K562 (cell line): ENCODE results near the gene PRPSAP2. TPM values are rescaled to one million over a fixed set of nuclear protein-coding genes. Genes with fewer than 3 reads are reported as not detected.

Experiments used
- ATAC-seq: fragments of 200-7000 bp; cut with Tn5 transposase; 3 replicates; pipeline ENCODE4 v1.9.1; 2020; ENCODE audit warnings: moderate library complexity
- BruUV-seq: library from RNA; stranded (reverse); fragments of 400-500 nt; replicated peaks from 2 replicates; lab custom pipeline; 2021; lab: Mats Ljungman, UMichigan
- CTCF ChIA-PET: fragments of 300-600 bp; formaldehyde crosslinking; extraction: SDS; loops from one replicate; lab custom pipeline; 2021; ENCODE audit warnings: low intra/inter-chr PET ratio; lab: Yijun Ruan, JAX
- POLR2A ChIA-PET: fragments of 300-600, 350-650 bp; sonication (Branson Sonifier 250); formaldehyde crosslinking; extraction: SDS; loops from one replicate; lab custom pipeline; 2021; ENCODE audit warnings: antibody characterized with exemption, inconsistent platforms; lab: Yijun Ruan, JAX
- DNase-seq, 4 experiments: peaks; one replicate each; pipeline versions ENCODE4 v3.0.0 to v3.0.0-alpha.2; 2011 to 2018; ENCODE audit warnings: low spot score in 3 of 4, mixed read lengths in 3 of 4; ENCODE audit errors: extremely low read depth in 1 of 4
- FAIRE-seq: peaks from 2 replicates; lab custom pipeline; 2011; peaks lifted over from hg19 to GRCh38; lab: Jason Lieb, UNC
- H2AFZ ChIP-seq: 2 replicates; pipeline ENCODE4 v1.6.0; 2011; ENCODE audit warnings: low read depth, low read length, control low read depth, inconsistent platforms
- H3K27ac ChIP-seq: fragments of 200-600 bp; 3 replicates; pipeline ENCODE4 v1.8.0; 2011; ENCODE audit warnings: low read depth, mild to moderate bottlenecking, control low read depth, inconsistent platforms, low read length, moderate library complexity, mixed read lengths; ENCODE audit errors: extremely low read depth
- H3K27me3 ChIP-seq, 2 experiments: fragments of 300-600 bp in 1 of 2; 2 replicates in 1 of 2; 3 replicates in 1 of 2; pipeline versions ENCODE4 v1.6.0 to v1.8.0; 2011; ENCODE audit warnings: inconsistent platforms in 2 of 2, low read length in 2 of 2, mild to moderate bottlenecking in 1 of 2, mixed read lengths in 1 of 2, moderate library complexity in 1 of 2; ENCODE audit not compliant: control insufficient read depth in 2 of 2, insufficient read depth in 2 of 2
- H3K36me3 ChIP-seq: fragments of 300-600 bp; 3 replicates; pipeline ENCODE4 v1.8.0; 2011; ENCODE audit warnings: mild to moderate bottlenecking, low read length, inconsistent platforms; ENCODE audit not compliant: control insufficient read depth, insufficient read depth
- H3K4me1 ChIP-seq, 2 experiments: fragments of 200-600 bp in 1 of 2; replicated peaks in 1 of 2; 2 replicates in 1 of 2; 3 replicates in 1 of 2; pipeline versions ENCODE4 v1.5.1 to v1.8.0; 2011; ENCODE audit warnings: inconsistent platforms in 2 of 2, low read length in 2 of 2, mild to moderate bottlenecking in 1 of 2, mixed read lengths in 1 of 2, moderate library complexity in 1 of 2; ENCODE audit not compliant: control insufficient read depth in 2 of 2, insufficient read depth in 2 of 2
- H3K4me2 ChIP-seq: 2 replicates; pipeline ENCODE4 v1.6.1; 2011; ENCODE audit warnings: low read length, control low read depth, inconsistent platforms, mixed read lengths; ENCODE audit not compliant: insufficient read depth
- H3K4me3 ChIP-seq: fragments of 200-600 bp; sonication (generic), shearing (Covaris generic); 2 replicates; pipeline ENCODE4 v1.5.1; 2016; ENCODE audit warnings: control low read depth, inconsistent platforms
- H3K79me2 ChIP-seq: fragments of 200-600 bp; 3 replicates; pipeline ENCODE4 v1.8.0; 2011; ENCODE audit warnings: low read length, inconsistent platforms; ENCODE audit not compliant: control insufficient read depth, insufficient read depth
- H3K9ac ChIP-seq, 2 experiments: 2 replicates each; pipeline versions ENCODE4 v1.6.0 to v1.6.1; 2011; ENCODE audit warnings: low read depth in 2 of 2, low read length in 2 of 2, control low read depth in 1 of 2, inconsistent platforms in 1 of 2, mild to moderate bottlenecking in 1 of 2, mixed read lengths in 1 of 2; ENCODE audit not compliant: insufficient read depth in 1 of 2
- H3K9me1 ChIP-seq: one replicate; pipeline ENCODE4 v1.6.0; 2011; ENCODE audit warnings: inconsistent platforms, mild to moderate bottlenecking, low read length, moderate library complexity; ENCODE audit not compliant: control insufficient read depth, insufficient read depth
- H3K9me3 ChIP-seq: replicated peaks from 2 replicates; pipeline ENCODE4 v1.5.1; 2011; ENCODE audit warnings: low read depth, low read length, inconsistent platforms; ENCODE audit not compliant: control insufficient read depth, insufficient read depth
- H4K20me1 ChIP-seq: replicated peaks from 2 replicates; pipeline ENCODE4 v1.6.1; 2011; ENCODE audit warnings: low read length, inconsistent platforms, mixed read lengths; ENCODE audit not compliant: control insufficient read depth, insufficient read depth
- CBFB ChIP-seq: sonication (generic); formaldehyde crosslinking; IDR thresholded peaks from 2 replicates; pipeline ENCODE4 v1.4.0; 2020; ENCODE audit warnings: mild to moderate bottlenecking, missing genetic modification reagents
- CEBPB ChIP-seq: fragments of 450-650 bp; IDR thresholded peaks from 2 replicates; pipeline ENCODE4 v1.6.1; 2016; ENCODE audit warnings: missing genetic modification characterization, missing compliant biosample characterization
- EP300 ChIP-seq: IDR thresholded peaks from 2 replicates; pipeline ENCODE4 v1.6.1; 2012; ENCODE audit warnings: low read length, improper control_type of control experiment
- MEIS2 ChIP-seq: fragments of 450-650 bp; IDR thresholded peaks from 2 replicates; pipeline ENCODE4 v1.6.1; 2014; ENCODE audit warnings: mild to moderate bottlenecking; ENCODE audit not compliant: partially characterized antibody
- MTA3 ChIP-seq: fragments of 450-650 bp; formaldehyde crosslinking; IDR thresholded peaks from 2 replicates; pipeline ENCODE4 v1.6.1; 2017; ENCODE audit warnings: mild to moderate bottlenecking, borderline replicate concordance
- NFATC3 ChIP-seq: fragments of 450-650 bp; IDR thresholded peaks from 2 replicates; pipeline ENCODE4 v1.6.1; 2017; ENCODE audit warnings: mild to moderate bottlenecking
- POLR3G ChIP-seq: IDR thresholded peaks from 2 replicates; pipeline ENCODE4 v1.6.1; 2011; ENCODE audit not compliant: insufficient read length, insufficient replicate concordance; ENCODE audit errors: extremely low read depth
- ZFPM2 ChIP-seq: fragments of 250-450 bp; sonication (Bioruptor Pico); IDR thresholded peaks from 2 replicates; pipeline ENCODE4 v1.5.1; 2022; ENCODE audit warnings: mild to moderate bottlenecking
- ZNF174 ChIP-seq: fragments of 250-450 bp; sonication (Bioruptor Pico); IDR thresholded peaks from 2 replicates; pipeline ENCODE4 v1.4.0; 2020; ENCODE audit warnings: mild to moderate bottlenecking
- WGBS: fragments of 100-300 bp; shearing (Covaris generic); methylation state at CpG from one replicate; pipeline ENCODE4 v1.1.6; 2016; ENCODE audit warnings: low coverage, mixed read lengths; ENCODE audit not compliant: insufficient coverage; ENCODE audit errors: missing lambda C conversion rate; 5-methylcytosine and 5-hydroxymethylcytosine counted together
- in situ Hi-C: fragments of 300-500 bp; cut with MboI; formaldehyde crosslinking; loops from 4 replicates; pipeline ENCODE4 v1.15.0; 2018; ENCODE audit warnings: inconsistent platforms, mixed read lengths
- intact Hi-C: fragments of 100-400 bp; cut with micrococcal nuclease; formaldehyde crosslinking; loops from 2 replicates; pipeline ENCODE4 v1.14.2; 2022
- polyA plus RNA-seq, 8 experiments: library from polyadenylated mRNA; depleted of rRNA in 4 of 8; stranded (reverse) in 5 of 8; unstranded in 3 of 8; fragments of >200 nt; fragmentation: Nextera tagmentation in 2 of 8; fragmentation: Illumina TruSeq in 1 of 8; extraction: Ambion mirVana in 2 of 8; extraction: Trizol in 1 of 8; gene quantifications; 2 replicates each; pipeline versions ENCODE4 v1.2.1 to v1.2.3, GENCODE V29; 2011 to 2014; ENCODE audit warnings: inconsistent platforms in 1 of 8, missing spikeins in 1 of 8
- total RNA-seq, 7 experiments: library from RNA; depleted of rRNA in 6 of 7; stranded (reverse); fragments of >200 nt in 6 of 7; fragmentation: Illumina TruSeq in 2 of 7; extraction: Trizol in 2 of 7; gene quantifications; 2 replicates each; pipeline versions ENCODE4 v1.2.1 to v1.2.3, GENCODE V29; 2011 to 2021; ENCODE audit warnings: low replicate concordance in 1 of 7
- TF ChIP-seq, protein P1 (sequence below): fragments of 250-450 bp; sonication (Bioruptor Pico); IDR thresholded peaks from 2 replicates; pipeline ENCODE4 v1.5.1; 2021; ENCODE audit warnings: mild to moderate bottlenecking
- TF ChIP-seq, protein P2 (sequence below), 3 experiments: IDR thresholded peaks in 2 of 3; conservative IDR thresholded peaks in 1 of 3; 2 replicates each; pipeline ENCODE4 v1.5.1; 2011 to 2012; ENCODE audit warnings: low read length in 3 of 3, mild to moderate bottlenecking in 3 of 3, control low read depth in 2 of 3, improper control_type of control experiment in 1 of 3, inconsistent platforms in 1 of 3, low read depth in 1 of 3, mixed read lengths in 1 of 3, moderate library complexity in 1 of 3; ENCODE audit not compliant: insufficient read depth in 2 of 3

Gene PRPSAP2
- total and polyA plus RNA-seq, 9 of the 15 experiments (the other 6 are each of a cell fraction or from before 2014, with no cell fraction given): 15.5 to 56.7 (median 35.7) TPM

DNA sequence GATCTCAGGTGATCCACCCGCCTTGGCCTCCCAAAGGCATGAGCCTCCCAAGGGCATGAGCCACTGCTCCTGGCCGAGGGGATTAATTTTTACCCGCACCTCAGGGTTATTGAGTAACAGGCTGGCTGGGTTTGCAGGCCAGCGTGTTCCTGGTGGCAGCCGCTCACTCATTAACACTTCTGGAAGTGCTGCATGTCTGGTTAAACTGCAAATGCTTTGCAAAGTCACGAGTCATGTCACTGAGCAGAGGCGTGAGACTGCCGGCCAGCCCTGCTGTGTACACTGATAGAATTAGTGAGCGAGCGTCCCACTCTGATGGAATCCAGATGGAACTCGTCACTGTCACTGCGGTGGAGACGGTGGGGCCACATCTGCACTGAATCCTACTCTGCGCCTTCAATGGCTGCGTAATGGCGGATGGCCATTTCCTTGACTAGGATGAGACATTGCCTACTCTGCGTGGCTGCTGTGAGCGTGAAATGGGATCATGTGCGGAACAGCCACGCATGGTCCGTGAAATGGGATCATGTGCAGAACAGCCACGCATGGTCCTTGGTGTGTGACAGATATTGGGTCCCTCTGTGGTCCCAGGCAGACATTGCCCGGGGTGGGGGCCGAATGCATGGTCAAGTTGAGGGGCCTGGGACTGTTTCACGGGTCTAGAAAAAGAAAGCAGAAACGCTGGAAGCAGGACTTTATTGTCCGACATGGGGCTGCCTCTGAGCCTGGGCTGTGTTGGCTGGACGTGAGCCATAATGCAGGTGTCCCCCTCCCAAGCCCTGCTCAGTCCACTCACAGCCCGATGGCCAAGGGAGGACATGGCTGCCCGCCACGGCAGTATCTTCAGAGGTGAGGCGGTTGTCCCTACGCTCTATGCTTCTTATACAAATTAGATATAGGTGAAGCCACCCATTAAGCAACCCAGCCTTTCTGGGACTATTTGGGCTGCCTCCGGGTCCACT lies 93.3 kb downstream of the PRPSAP2 start (continued):
- peak; percentile 38 for TF ChIP-seq MEIS2

DNA sequence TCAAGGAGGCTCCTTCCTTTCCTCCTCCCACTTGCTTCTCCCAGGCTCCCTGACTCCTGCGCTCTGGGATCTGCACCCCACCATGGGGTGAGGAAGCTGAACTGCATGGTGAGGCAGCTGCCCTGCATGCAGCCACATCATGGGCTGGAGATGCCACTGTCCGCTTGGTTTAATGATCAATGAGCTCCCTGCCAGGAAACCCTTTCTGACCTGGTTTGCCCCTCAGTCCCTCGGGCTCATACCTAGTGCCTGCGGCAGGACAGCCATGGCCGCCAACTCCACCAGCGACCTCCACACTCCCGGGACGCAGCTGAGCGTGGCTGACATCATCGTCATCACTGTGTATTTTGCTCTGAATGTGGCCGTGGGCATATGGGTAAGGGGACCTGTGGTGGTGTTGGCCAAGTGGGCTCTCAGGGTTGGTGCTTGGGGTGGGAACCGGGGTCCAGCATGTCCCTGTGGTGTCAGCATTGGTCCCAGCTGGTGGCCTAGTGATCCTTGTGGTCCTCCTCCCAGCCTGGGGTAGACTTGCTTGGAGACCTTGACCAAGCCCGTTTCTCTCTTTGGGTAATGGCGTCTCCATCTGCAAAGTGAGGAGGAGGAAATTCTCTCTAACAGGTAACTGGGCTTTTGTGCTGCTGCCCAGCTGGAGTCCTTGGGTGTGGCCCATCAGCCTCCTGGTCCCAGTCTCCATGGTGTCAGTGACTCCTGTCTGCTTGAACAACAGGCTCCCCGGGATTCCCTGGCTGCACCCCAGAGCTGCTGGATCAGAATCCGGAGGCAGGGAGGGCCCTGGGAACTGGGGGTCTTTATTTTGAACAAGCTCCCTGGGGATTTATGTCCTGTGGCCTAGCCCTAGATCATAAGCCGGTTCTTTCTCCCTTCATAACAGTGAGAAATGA lies 94.3 kb downstream of the PRPSAP2 start, which contains the start of gene SLC5A10:
TSS of gene SLC5A10 (plus strand) at position 225 of the 902 bp plus-strand sequence. CDS start at position 266, 41 bp downstream.
- Histone ChIP-seq H2AFZ (peak within 1 kb of the TSS; percentile 51; the same call in 1 of the 2 replicates), H3K9me1 (no peaks in the 10 kb centered on the region), H4K20me1 (no peaks in the 10 kb centered on the region), H3K36me3 (no peaks in the 10 kb centered on the region), H3K27ac (no peak within 1 kb of the TSS), H3K4me2 (no peak within 1 kb of the TSS; the same call in 1 of the 2 replicates), H3K4me3 (no peak within 1 kb of the TSS), H3K79me2 (no peaks in the 10 kb centered on the region), H3K4me1 (peaks cover 2 to 12% of the 10 kb centered on the region in 2 experiments; a peak in 3 of 5 replicates), H3K9ac (peak within 1 kb of the TSS in 1 of 2 experiments; percentile 45; a peak in 1 of 4 replicates), H3K27me3 (peaks cover 3 to 21% of the 10 kb centered on the region in 2 experiments; a peak in 4 of 5 replicates), H3K9me3 (no peaks in the 10 kb centered on the region)
- ATAC-seq (peak; percentile 64; the same call in 2 of the 3 replicates), FAIRE-seq (no peak), DNase-seq (peak in 1 of 4 experiments; percentile 11)
- intact Hi-C loops (loop anchor here (10.0 kb wide), 1 partner anchor 137 kb away; no protein-coding TSS in a partner anchor), in situ Hi-C loops (loop anchor here (10.0 kb wide), 1 partner anchor 193 kb away; no protein-coding TSS in a partner anchor)
- BruUV-seq: no TSS peak
- ChIA-PET POLR2A (interaction anchor here (0.6 kb wide), 1 partner anchor 27 kb away, joined by 4 read pairs; no protein-coding TSS in a partner anchor), CTCF (no interaction called here)
- 44% methylated on average over 11 of the region's 17 CpGs for WGBS
- TF ChIP-seq ZNF174 (CRISPR knock-in tag) (no peak), CEBPB (tag) (no peak), NFATC3 (no peak), EP300 (no peak), CBFB (no peak), MTA3 (no peak), POLR3G (no peak), ZFPM2 (no peak)
- TF ChIP-seq, protein P1, sequence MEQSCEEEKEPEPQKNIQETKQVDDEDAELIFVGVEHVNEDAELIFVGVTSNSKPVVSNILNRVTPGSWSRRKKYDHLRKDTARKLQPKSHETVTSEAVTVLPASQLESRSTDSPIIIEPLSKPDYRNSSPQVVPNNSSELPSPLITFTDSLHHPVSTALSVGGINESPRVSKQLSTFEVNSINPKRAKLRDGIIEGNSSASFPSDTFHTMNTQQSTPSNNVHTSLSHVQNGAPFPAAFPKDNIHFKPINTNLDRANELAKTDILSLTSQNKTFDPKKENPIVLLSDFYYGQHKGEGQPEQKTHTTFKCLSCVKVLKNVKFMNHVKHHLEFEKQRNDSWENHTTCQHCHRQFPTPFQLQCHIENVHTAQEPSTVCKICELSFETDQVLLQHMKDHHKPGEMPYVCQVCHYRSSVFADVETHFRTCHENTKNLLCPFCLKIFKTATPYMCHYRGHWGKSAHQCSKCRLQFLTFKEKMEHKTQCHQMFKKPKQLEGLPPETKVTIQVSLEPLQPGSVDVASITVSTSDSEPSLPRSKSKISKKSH (CRISPR knock-in tag): no peak
- TF ChIP-seq, protein P2, sequence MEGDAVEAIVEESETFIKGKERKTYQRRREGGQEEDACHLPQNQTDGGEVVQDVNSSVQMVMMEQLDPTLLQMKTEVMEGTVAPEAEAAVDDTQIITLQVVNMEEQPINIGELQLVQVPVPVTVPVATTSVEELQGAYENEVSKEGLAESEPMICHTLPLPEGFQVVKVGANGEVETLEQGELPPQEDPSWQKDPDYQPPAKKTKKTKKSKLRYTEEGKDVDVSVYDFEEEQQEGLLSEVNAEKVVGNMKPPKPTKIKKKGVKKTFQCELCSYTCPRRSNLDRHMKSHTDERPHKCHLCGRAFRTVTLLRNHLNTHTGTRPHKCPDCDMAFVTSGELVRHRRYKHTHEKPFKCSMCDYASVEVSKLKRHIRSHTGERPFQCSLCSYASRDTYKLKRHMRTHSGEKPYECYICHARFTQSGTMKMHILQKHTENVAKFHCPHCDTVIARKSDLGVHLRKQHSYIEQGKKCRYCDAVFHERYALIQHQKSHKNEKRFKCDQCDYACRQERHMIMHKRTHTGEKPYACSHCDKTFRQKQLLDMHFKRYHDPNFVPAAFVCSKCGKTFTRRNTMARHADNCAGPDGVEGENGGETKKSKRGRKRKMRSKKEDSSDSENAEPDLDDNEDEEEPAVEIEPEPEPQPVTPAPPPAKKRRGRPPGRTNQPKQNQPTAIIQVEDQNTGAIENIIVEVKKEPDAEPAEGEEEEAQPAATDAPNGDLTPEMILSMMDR (IDR thresholded peaks at IDR 0.05 in 2 of 3, conservative IDR thresholded peaks at IDR 0.05 in 1 of 3; ENCODE audit: insufficient read depth in 2 of 3, low read depth in 1 of 3, low read length in 3 of 3): peak; percentile 28 to 44 (median 38); a peak in 3 of 6 replicates
